Upper lobe of left lung (tissue), 6 donors: Measurements from ENCODE around the gene CATSPERE. TPM values are rescaled to one million over a fixed set of nuclear protein-coding genes. Genes with fewer than 3 reads are reported as not detected.

Experiments
- ATAC-seq, 2 donors: fragments of 200-7000 bp; cut with Tn5 transposase; one replicate each; pipeline ENCODE4 v1.9.1; 2022; ENCODE audit warnings: mild to moderate bottlenecking in 2 of 2, moderate library complexity in 2 of 2; ENCODE audit not compliant: low FRiP score in 2 of 2
- DNase-seq, 2 donors: peaks; one replicate each; pipeline ENCODE4 v3.0.0-alpha.2; 2019 to 2020
- H3K27ac ChIP-seq, 4 donors: fragments of 200-600 bp; sonication (generic); one replicate each; pipeline ENCODE4 v1.5.1; 2016 to 2019
- H3K27me3 ChIP-seq, 4 donors: fragments of 200-600 bp; sonication (generic); one replicate each; pipeline ENCODE4 v1.5.1; 2017 to 2019
- H3K36me3 ChIP-seq, 4 donors: fragments of 200-600 bp; sonication (generic); one replicate each; pipeline ENCODE4 v1.5.1; 2016 to 2019
- H3K4me1 ChIP-seq, 4 donors: fragments of 200-600 bp; sonication (generic); one replicate each; pipeline ENCODE4 v1.5.1; 2018 to 2019
- H3K4me3 ChIP-seq, 4 donors: fragments of 200-600 bp; sonication (generic); one replicate each; pipeline ENCODE4 v1.5.1; 2017 to 2019; ENCODE audit warnings: mild to moderate bottlenecking in 2 of 4, moderate library complexity in 1 of 4
- H3K9me3 ChIP-seq, 4 donors: fragments of 200-600 bp; sonication (generic); one replicate each; pipeline ENCODE4 v1.5.1; 2018 to 2019
- CTCF ChIP-seq, 6 experiments: fragments of 450-650 bp in 4 of 6; fragments of 200-600 bp in 2 of 6; sonication (generic) in 2 of 6; IDR thresholded peaks; one replicate each; pipeline ENCODE4 v1.5.1; 2016 to 2019; ENCODE audit warnings: antibody characterized with exemption in 6 of 6
- EP300 ChIP-seq, 4 donors: sonication (generic); formaldehyde crosslinking; IDR thresholded peaks; one replicate each; pipeline ENCODE4 v1.5.1; 2017; ENCODE audit warnings: antibody characterized with exemption in 4 of 4, control low read depth in 2 of 4
- POLR2A ChIP-seq, 4 donors: fragments of 450-650 bp; IDR thresholded peaks; one replicate each; pipeline ENCODE4 v1.5.1; 2016 to 2017; ENCODE audit warnings: antibody characterized with exemption in 4 of 4, mild to moderate bottlenecking in 2 of 4
- POLR2AphosphoS5 ChIP-seq, 2 donors: sonication (generic); formaldehyde crosslinking; IDR thresholded peaks; one replicate each; pipeline ENCODE4 v1.5.1; 2017; ENCODE audit warnings: antibody characterized with exemption in 2 of 2
- WGBS, 2 donors: methylation state at CpG; one replicate each; pipeline ENCODE4 v1.1.5; 2017 to 2018; 5-methylcytosine and 5-hydroxymethylcytosine counted together
- total RNA-seq, 6 donors: library from RNA; depleted of rRNA in 4 of 6; stranded (reverse); fragments of >200 nt in 4 of 6; gene quantifications; one replicate each; pipeline versions ENCODE4 v1.1.0 to v1.2.1, GENCODE V29; 2016 to 2021
- donor health status: DM: no; HTN: no; CAD: no; lungs with moderate emphysema.
- donor health status: DM: no; HTN: yes; CAD: no; lungs with severe emphysema.

CATSPERE gene
- total RNA-seq, 6 donors from 2014 or later = 0.91 to 2.4 (median 1.4) TPM; not detected in 1

GRCh38 chr1:244444854-244445253, 16.2 kb upstream of the CATSPERE start:
- H3K4me1 ChIP-seq = peaks cover 24 to 37% (median 30%) of the 10 kb centered on the region in 4 donors
- no peaks in the 10 kb centered on the region for H3K9me3 ChIP-seq
- peak overlapping the region in 1 of 4 donors; percentile 20 for H3K27ac ChIP-seq
- H3K27me3 ChIP-seq = no peaks in the 10 kb centered on the region
- no peaks in the 10 kb centered on the region for H3K36me3 ChIP-seq
- TF ChIP-seq EP300 (IDR thresholded peaks at IDR 0.05) = no peak
- ATAC-seq = no peak
- DNase-seq = no peak
- H3K4me3 ChIP-seq = no peak overlapping the region
- WGBS, 2 donors = 40 to 82% methylated on average over 1 of the region's 1 CpG

GRCh38 chr1:244445320-244446181, 15.5 kb upstream of the CATSPERE start:
- WGBS, 2 donors = 73 to 78% methylated on average over 2 of the region's 2 CpGs
- TF ChIP-seq CTCF (IDR thresholded peaks at IDR 0.05) = no peak
- TF ChIP-seq POLR2AphosphoS5 (IDR thresholded peaks at IDR 0.05) = no peak
- TF ChIP-seq POLR2A (IDR thresholded peaks at IDR 0.05) = no peak
- no peak for TF ChIP-seq EP300 (IDR thresholded peaks at IDR 0.05)
- H3K27me3 ChIP-seq = no peaks in the 10 kb centered on the region
- peaks cover 30 to 44% (median 37%) of the 10 kb centered on the region in 4 donors for H3K4me1 ChIP-seq
- ATAC-seq (no peak), DNase-seq (no peak)
- no peaks in the 10 kb centered on the region for H3K9me3 ChIP-seq
- no peak overlapping the region for H3K4me3 ChIP-seq
- no peaks in the 10 kb centered on the region for H3K36me3 ChIP-seq
- peak overlapping the region; percentile 20 to 44 (median 22) for H3K27ac ChIP-seq

- whole genome bisulfite sequencing, 2 donors = 79 to 85% methylated on average over 1 of the region's 1 CpG
- H3K9me3 ChIP-seq = no peaks in the 10 kb centered on the region
- no peaks in the 10 kb centered on the region for H3K36me3 ChIP-seq
- no peak for TF ChIP-seq POLR2AphosphoS5 (IDR thresholded peaks at IDR 0.05)
- TF ChIP-seq EP300 (IDR thresholded peaks at IDR 0.05) = no peak
- no peak for TF ChIP-seq POLR2A (IDR thresholded peaks at IDR 0.05)
- no peaks in the 10 kb centered on the region for H3K27me3 ChIP-seq
- peaks cover 30 to 48% (median 38%) of the 10 kb centered on the region in 4 donors for H3K4me1 ChIP-seq
- DNase-seq = no peak
- H3K27ac ChIP-seq = no peak overlapping the region
- no peak overlapping the region for H3K4me3 ChIP-seq
- ATAC-seq = no peak
Measured at GRCh38 chr1:244447024-244447423, 14.0 kb upstream of the CATSPERE start.

GRCh38 chr1:244447552-244447951, 13.5 kb upstream of the CATSPERE start:
- 92 to 94% methylated on average over 2 of the region's 2 CpGs for WGBS, 2 donors
- no peaks in the 10 kb centered on the region for H3K27me3 ChIP-seq
- ATAC-seq (no peak), DNase-seq (no peak)
- H3K4me3 ChIP-seq = no peak overlapping the region
- H3K27ac ChIP-seq = no peak overlapping the region
- peaks cover 30 to 51% (median 40%) of the 10 kb centered on the region in 4 donors for H3K4me1 ChIP-seq
- H3K36me3 ChIP-seq = no peaks in the 10 kb centered on the region
- TF ChIP-seq POLR2AphosphoS5 (IDR thresholded peaks at IDR 0.05) = no peak
- no peak for TF ChIP-seq EP300 (IDR thresholded peaks at IDR 0.05)
- no peak for TF ChIP-seq POLR2A (IDR thresholded peaks at IDR 0.05)
- no peak for TF ChIP-seq CTCF (IDR thresholded peaks at IDR 0.05)
- no peaks in the 10 kb centered on the region for H3K9me3 ChIP-seq

- ATAC-seq = no peak
- 85 to 86% methylated on average over 5 of the region's 5 CpGs for WGBS, 2 donors
- H3K36me3 ChIP-seq = no peaks in the 10 kb centered on the region
- H3K27ac ChIP-seq = no peak overlapping the region
- H3K4me1 ChIP-seq = peaks cover 30 to 52% (median 40%) of the 10 kb centered on the region in 4 donors
- TF ChIP-seq EP300 (IDR thresholded peaks at IDR 0.05) = no peak
- no peak for TF ChIP-seq POLR2A (IDR thresholded peaks at IDR 0.05)
- TF ChIP-seq POLR2AphosphoS5 (IDR thresholded peaks at IDR 0.05) = no peak
- TF ChIP-seq CTCF (IDR thresholded peaks at IDR 0.05) = no peak
- no peak overlapping the region for H3K4me3 ChIP-seq
- no peaks in the 10 kb centered on the region for H3K27me3 ChIP-seq
- DNase-seq = no peak
- H3K9me3 ChIP-seq = no peaks in the 10 kb centered on the region
Measured at GRCh38 chr1:244448279-244449036, 12.6 kb upstream of the CATSPERE start.
